Erythroblast (primary cell): ENCODE measurements around the gene NOD1.

ENCODE experiments used
- GATA1 ChIP-seq: IDR thresholded peaks from 2 replicates; pipeline ENCODE4 v1.6.1; 2011; ENCODE audit warnings: low read depth, mild to moderate bottlenecking, control low read depth, low read length, moderate library complexity
- POLR2A ChIP-seq: IDR thresholded peaks from 2 replicates; pipeline ENCODE4 v1.6.1; 2011; ENCODE audit warnings: mild to moderate bottlenecking, low read length

DNA sequence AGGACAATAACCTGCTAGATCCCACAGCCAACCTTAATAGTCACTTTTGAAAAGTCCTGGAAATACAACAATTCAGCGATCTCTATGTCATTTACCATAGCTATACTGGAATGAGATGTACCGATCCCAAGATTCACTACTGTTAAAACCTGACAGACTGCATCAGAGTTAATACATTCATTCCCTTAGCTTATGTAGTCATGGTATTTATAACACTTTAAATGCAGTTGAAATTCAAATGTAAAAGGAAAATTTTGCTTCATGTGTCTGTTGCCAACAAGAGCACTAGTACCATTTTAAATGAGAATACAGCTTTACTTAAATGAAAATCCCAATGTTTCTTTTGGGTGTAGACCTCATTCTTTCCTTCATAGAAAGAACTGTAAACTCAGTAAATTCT is 37.2 kb upstream of the NOD1 start:
- TF ChIP-seq POLR2A (no peak), GATA1 (no peak)
